ENCODE measurements around the gene FNIP2.
"Not testable (repeated sequence)": the region's sequence is repeated elsewhere in the genome, so short reads cannot be mapped to it uniquely, and the experiment has no call there.

Gene FNIP2

GRCh38 chr4:158817562-158818296 lies 48.9 kb downstream of the FNIP2 start:
- DNase-seq = no peak

- DNase-seq = no peak
Measured at GRCh38 chr4:158818560-158819140, 49.8 kb downstream of the FNIP2 start.

- no peak for DNase-seq
Measured at GRCh38 chr4:158819942-158820786, 51.3 kb downstream of the FNIP2 start.

DNA sequence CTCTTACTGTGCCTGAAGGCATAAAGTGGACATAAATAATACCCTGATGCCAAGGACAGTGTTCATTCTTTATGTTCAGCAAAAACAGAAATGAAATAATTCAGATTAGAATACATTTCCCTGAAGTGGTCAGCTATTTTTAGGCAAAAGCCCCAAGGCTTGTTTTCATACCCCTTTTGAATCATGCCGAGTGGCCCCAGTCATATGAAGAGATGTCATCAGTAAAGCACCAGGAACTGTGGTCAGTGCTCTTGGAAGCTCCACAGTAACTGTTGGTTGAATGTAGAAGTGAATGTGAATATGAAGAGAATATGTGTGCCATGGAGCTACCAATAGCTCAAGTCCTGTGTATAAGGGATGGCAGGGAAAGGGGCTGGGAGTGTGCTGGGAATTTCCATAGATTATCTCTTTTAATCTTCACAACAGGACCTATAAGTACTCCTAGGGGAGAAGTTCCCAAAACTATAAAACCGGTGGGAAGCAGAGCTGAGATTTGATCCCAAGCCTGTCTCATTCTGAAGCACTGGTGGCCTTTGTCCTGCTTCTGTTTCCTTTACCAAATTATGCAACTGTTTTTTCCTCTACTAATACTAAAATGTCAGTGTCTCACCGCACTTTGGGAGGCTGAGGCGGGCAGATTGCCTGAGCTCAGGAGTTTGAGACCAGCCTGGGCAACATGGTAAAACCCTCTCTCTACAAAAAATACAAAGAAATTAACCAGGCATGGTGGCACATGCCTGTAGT lies 52.6 kb downstream of the FNIP2 start:
- no peak for DNase-seq

- no peak for DNase-seq
Measured at GRCh38 chr4:158822348-158822747, 53.5 kb downstream of the FNIP2 start.

- DNase-seq = no peak
Measured at GRCh38 chr4:158823461-158823873, 54.6 kb downstream of the FNIP2 start.

- no peak for DNase-seq
Measured at GRCh38 chr4:158824425-158825274, 55.8 kb downstream of the FNIP2 start.

GRCh38 chr4:158825433-158826036 lies 56.7 kb downstream of the FNIP2 start:
- no peak for DNase-seq

DNA sequence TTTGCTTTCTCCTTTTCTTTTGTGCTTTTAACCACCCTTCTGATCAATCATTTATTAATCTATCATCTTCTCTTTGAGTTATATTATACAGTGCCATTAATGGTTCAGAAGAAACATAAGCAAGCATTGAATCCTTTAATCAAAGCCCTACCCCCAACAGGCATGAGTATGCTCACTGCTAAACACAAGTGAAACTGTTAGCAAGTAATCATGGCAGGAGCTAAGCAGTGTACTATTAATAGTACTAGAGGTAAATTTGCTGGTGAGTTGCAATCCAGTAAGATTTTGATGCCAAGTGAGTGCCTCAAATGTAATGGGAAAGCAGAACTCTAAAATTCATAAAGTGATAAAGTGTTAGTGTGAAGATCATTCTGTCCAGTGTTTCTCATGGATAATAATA lies 57.2 kb downstream of the FNIP2 start:
- DNase-seq = no peak

GRCh38 chr4:158826882-158827281 lies 58.1 kb downstream of the FNIP2 start:
- DNase-seq = no peak

DNA sequence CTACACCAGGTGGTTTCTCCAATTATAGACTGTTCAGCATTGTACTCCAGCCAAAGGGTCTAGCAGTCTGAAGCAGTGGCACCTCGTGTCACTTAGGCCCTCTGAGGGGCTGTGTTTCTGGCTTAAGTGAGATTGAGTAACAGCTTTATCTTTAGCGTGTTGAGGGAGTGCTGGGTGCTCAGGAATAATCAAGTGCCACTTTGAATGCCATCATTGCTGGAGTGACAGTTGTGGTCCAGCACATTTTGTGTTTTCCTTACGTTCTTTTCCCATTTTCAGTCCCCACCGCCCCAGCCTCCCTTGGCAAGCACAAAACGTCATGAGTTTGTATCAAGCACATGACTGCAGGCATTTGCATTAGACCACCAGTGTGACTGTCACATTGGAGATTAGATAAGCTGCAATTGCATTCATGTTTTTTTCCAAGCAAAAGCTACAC lies 58.7 kb downstream of the FNIP2 start:
- no peak for DNase-seq

DNA sequence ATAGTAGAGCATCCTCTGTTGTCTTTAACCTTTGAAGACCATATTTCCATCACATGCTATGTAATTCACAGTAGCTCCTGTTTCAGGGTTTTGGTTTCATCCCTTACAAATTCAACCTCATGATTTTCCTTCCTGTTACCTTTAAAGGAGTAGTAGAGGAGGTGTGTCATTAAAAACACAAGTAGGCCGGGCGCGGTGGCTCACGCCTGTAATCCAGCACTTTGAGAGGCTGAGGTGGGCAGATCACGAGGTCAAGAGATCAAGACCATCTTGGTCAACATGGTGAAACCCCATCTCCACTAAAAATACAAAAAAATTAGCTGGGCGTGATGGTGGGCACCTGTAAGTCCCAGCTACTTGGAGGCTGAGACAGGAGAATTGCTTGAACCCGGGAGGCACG lies 59.3 kb downstream of the FNIP2 start:
- DNase-seq = not testable (repeated sequence)

GRCh38 chr4:158829254-158829653 lies 60.4 kb downstream of the FNIP2 start:
- DNase-seq = no peak

- DNase-seq = no peak
Measured at GRCh38 chr4:158833602-158834001, 64.8 kb downstream of the FNIP2 start.

- no peak for DNase-seq
Measured at GRCh38 chr4:158835226-158836001, 66.6 kb downstream of the FNIP2 start.

- no peak for DNase-seq
Measured at GRCh38 chr4:158836002-158836369, 67.2 kb downstream of the FNIP2 start.

GRCh38 chr4:158836828-158837449 lies 68.1 kb downstream of the FNIP2 start:
- no peak for DNase-seq

DNA sequence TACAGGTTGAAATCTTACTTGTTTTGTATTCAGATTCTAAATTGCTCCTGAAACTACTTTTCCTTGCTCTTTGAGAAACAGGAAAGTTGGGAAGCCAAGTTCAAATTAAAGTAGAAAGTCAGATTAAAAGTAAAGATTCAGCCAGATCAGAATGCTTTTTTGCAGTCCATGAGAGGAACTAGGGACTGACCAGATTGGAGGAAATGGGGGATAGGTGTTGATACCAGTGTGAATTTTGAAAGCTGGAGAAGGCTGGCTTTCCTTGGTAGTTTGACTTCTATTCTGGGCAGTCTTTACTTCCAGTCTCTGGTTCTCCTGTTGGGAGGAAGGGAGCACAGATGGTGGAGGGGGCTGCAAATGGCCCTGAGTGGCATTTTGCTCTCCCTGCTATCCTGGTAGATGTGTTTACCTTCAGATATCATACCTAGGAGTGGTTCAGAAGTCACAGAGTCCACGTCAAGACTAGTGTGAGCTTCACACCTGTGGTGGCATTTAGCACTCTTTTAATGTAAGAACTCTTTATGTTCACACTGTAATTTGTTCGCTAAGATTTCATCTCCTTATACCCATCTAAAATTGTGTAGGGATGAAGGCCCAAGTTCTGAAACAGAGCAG lies 68.8 kb downstream of the FNIP2 start:
- DNase-seq = no peak

DNA sequence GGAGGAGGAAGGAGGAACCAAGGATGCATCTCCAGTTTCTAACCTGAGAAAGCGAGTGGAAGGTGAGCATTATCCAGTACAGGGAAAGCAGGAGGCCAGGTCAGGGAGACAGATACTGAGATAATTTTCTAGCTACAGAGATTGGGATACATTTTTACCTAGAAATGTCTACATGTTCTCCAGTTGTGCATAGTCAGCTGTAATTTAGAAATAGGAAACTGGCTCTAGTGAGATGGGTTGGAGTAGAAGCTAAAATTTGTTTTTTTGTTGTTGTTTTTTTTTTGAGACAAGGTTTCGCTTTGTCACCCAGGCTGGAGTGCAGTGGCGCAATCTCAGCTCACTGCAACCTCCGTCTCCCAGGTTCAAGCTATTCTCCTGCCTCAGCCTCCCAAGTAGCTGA lies 71.3 kb downstream of the FNIP2 start:
- no peak for DNase-seq

GRCh38 chr4:158841540-158841939 lies 72.7 kb downstream of the FNIP2 start:
- no peak for DNase-seq

All from activated T-cell treated with anti-CD3 and anti-CD28 coated beads for 4 hours (primary cell).